DND-41 (cell line): ENCODE data around the gene ASIC1.

Experiments
- ATAC-seq: fragments of 200-7000 bp; cut with Tn5 transposase; 3 replicates; pipeline ENCODE4 v1.9.1; 2021; ENCODE audit warnings: low read depth; ENCODE audit not compliant: insufficient read depth
- DNase-seq: peaks from one replicate; pipeline ENCODE4 v3.0.0-alpha.2; 2020
- H2AFZ ChIP-seq: 2 replicates; pipeline ENCODE4 v1.6.0; 2012; ENCODE audit warnings: low read depth, low read length
- H3K27ac ChIP-seq: 2 replicates; pipeline ENCODE4 v1.5.1; 2012; ENCODE audit warnings: low read length, inconsistent platforms
- H3K27me3 ChIP-seq: fragments of 200-600 bp; sonication (generic); 2 replicates; pipeline ENCODE4 v1.6.0; 2012; ENCODE audit warnings: low read length, mild to moderate bottlenecking, inconsistent platforms; ENCODE audit not compliant: insufficient read depth, poor library complexity
- H3K36me3 ChIP-seq: 2 replicates; pipeline ENCODE4 v1.5.1; 2012; ENCODE audit warnings: low read length, inconsistent platforms; ENCODE audit not compliant: insufficient read depth
- H3K4me1 ChIP-seq: 2 replicates; pipeline ENCODE4 v1.5.1; 2012; ENCODE audit warnings: mild to moderate bottlenecking, low read length; ENCODE audit not compliant: insufficient read depth
- H3K4me2 ChIP-seq: 2 replicates; pipeline ENCODE4 v1.6.0; 2012; ENCODE audit warnings: mild to moderate bottlenecking, moderate library complexity, low read length, inconsistent platforms; ENCODE audit not compliant: insufficient read depth
- H3K4me3 ChIP-seq, 2 experiments: fragments of 200-600 bp in 1 of 2; shearing (Covaris generic) in 1 of 2; 2 replicates each; pipeline ENCODE4 v1.5.1; 2012 to 2016; ENCODE audit warnings: inconsistent platforms in 2 of 2, low read length in 2 of 2, mild to moderate bottlenecking in 2 of 2, low read depth in 1 of 2, moderate library complexity in 1 of 2
- H3K79me2 ChIP-seq: 2 replicates; pipeline ENCODE4 v1.6.0; 2012; ENCODE audit warnings: low read length, inconsistent platforms; ENCODE audit not compliant: insufficient read depth
- H3K9ac ChIP-seq: 2 replicates; pipeline ENCODE4 v1.6.0; 2012; ENCODE audit warnings: low read depth, mild to moderate bottlenecking, inconsistent platforms, low read length, moderate library complexity
- H3K9me3 ChIP-seq: 2 replicates; pipeline ENCODE4 v1.5.1; 2012; ENCODE audit warnings: low read length, moderate library complexity, mild to moderate bottlenecking, inconsistent platforms; ENCODE audit not compliant: insufficient read depth, severe bottlenecking
- H4K20me1 ChIP-seq: 2 replicates; pipeline ENCODE4 v1.6.0; 2012; ENCODE audit warnings: low read length; ENCODE audit not compliant: insufficient read depth
- EZH2 ChIP-seq: IDR thresholded peaks from 3 replicates; pipeline ENCODE4 v1.6.1; 2012; ENCODE audit warnings: borderline replicate concordance, low read depth, mild to moderate bottlenecking, moderate library complexity, low read length, inconsistent platforms; ENCODE audit not compliant: severe bottlenecking
- TF ChIP-seq, protein P1 (sequence below): IDR thresholded peaks from 2 replicates; pipeline ENCODE4 v1.5.1; 2012; ENCODE audit warnings: borderline replicate concordance, low read length, moderate library complexity, mild to moderate bottlenecking; ENCODE audit not compliant: poor library complexity, severe bottlenecking; ENCODE audit errors: extremely low read depth

The ASIC1 gene

DNA sequence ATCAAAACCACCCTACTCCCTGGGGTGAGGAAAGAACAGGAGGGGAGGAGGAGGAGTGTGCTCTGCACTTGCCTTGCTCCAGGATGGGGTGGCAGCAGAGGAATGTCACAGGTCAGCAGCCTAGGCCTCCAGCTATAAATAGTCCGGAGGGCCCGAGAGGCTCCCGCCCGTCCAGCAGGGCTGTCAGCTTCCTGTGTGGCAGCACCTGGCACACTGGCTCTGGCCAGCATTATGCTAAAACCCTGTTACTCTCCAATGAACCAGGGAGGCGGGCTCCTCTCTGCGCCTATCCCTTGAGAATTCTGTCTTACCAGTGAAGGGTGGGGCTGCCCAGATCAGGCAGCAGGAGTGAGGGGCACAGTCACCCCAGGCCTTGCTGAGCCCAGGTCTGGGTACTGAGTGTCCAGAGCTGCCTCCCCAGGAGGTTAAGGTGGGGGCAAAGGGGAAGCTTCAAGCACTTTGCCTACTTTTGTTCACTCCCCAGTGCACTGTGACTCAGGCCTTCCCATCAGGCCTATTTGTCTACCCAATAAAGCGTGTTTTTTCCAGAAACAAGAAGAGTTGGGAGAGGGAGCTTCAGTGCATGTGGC, 53.5 kb downstream of the ASIC1 start:
- H3K27ac ChIP-seq: no peak overlapping the region
- no peaks in the 10 kb centered on the region for H3K27me3 ChIP-seq
- peak overlapping the region; percentile 42 for H3K9ac ChIP-seq
- DNase-seq (no peak), ATAC-seq (no peak)
- H3K4me2 ChIP-seq: peak overlapping the region; percentile 80
- H2AFZ ChIP-seq: peak overlapping the region; percentile 80
- H3K36me3 ChIP-seq: peaks cover 8% of the 10 kb centered on the region
- H3K9me3 ChIP-seq: no peaks in the 10 kb centered on the region
- H3K79me2 ChIP-seq: peaks cover 36% of the 10 kb centered on the region
- TF ChIP-seq, protein P1, sequence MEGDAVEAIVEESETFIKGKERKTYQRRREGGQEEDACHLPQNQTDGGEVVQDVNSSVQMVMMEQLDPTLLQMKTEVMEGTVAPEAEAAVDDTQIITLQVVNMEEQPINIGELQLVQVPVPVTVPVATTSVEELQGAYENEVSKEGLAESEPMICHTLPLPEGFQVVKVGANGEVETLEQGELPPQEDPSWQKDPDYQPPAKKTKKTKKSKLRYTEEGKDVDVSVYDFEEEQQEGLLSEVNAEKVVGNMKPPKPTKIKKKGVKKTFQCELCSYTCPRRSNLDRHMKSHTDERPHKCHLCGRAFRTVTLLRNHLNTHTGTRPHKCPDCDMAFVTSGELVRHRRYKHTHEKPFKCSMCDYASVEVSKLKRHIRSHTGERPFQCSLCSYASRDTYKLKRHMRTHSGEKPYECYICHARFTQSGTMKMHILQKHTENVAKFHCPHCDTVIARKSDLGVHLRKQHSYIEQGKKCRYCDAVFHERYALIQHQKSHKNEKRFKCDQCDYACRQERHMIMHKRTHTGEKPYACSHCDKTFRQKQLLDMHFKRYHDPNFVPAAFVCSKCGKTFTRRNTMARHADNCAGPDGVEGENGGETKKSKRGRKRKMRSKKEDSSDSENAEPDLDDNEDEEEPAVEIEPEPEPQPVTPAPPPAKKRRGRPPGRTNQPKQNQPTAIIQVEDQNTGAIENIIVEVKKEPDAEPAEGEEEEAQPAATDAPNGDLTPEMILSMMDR: no peak
- TF ChIP-seq EZH2: no peak
- H3K4me3 ChIP-seq: peak overlapping the region in 1 of 2 experiments; percentile 57; a peak in 1 of 4 replicates
- H4K20me1 ChIP-seq: peaks cover 2% of the 10 kb centered on the region
- H3K4me1 ChIP-seq: peaks cover 33% of the 10 kb centered on the region

DNA sequence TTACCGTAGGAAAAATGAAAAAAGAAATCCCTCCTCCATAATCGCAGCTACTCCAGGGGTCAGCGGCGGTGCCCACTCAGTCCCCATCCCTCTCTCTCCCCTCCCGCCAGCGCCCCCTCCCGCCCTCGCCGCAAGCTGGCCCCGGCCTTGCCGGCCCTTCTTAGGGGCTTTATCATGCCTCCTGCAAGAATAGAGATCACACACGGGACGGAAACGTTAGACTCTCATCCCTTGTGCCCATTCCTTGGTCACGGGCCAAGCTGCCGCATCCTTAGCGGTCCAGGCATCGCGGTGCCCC, 53.9 kb downstream of the ASIC1 start:
- peak overlapping the region; percentile 42 for H3K9ac ChIP-seq
- H3K36me3 ChIP-seq: peaks cover 13% of the 10 kb centered on the region
- H3K79me2 ChIP-seq: peaks cover 41% of the 10 kb centered on the region
- no peaks in the 10 kb centered on the region for H3K9me3 ChIP-seq
- peak overlapping the region in 1 of 2 experiments; percentile 57; a peak in 2 of 4 replicates for H3K4me3 ChIP-seq
- TF ChIP-seq EZH2: no peak
- TF ChIP-seq, protein P1: no peak
- H3K27ac ChIP-seq: 0 out of 2 replicates have a peak overlapping the region, but pooled peaks have one; percentile 48
- no peaks in the 10 kb centered on the region for H3K27me3 ChIP-seq
- H4K20me1 ChIP-seq: peaks cover 2% of the 10 kb centered on the region
- H3K4me2 ChIP-seq: peak overlapping the region; percentile 80
- no peak for DNase-seq
- peaks cover 33% of the 10 kb centered on the region for H3K4me1 ChIP-seq
- ATAC-seq: no peak
- H2AFZ ChIP-seq: peak overlapping the region; percentile 80

DNA sequence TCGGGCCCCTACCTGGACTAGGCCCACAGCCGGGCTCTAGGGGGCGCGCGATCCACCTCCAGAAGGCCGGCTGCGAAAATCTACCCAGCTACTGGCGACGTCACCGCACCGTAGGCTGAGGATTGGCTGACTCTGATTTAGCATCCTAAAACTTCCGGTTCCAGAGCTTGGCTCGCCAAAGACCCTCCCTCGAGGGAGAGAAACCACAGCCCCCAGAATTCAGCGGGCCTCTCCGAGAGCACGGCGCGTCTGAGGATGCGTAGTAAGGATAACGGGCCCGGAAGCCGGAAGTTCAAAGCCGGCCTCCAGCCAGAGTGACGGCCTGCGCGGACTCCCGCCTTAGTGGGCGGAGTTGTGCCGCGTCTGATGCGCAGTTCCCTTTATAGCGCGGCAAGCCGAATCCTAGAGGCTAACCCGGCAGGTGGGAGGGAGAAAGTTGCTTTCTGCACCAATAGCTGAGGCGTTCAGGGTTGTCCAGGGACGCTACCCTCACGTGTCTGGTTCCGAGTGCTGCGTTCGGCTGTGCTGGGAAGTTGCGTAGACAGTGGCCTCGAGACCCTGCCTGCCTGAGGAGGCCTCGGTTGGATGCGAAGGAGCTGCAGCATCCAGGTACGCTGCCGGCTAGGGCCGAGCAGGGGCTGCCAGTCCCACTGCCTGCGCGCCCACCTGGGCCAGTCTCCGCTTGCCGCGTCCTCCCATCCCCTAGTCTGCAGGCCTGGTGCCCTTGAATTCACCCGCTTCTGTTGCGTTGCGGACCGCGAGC, 54.5 kb downstream of the ASIC1 start, which contains the start of gene COX14:
Gene COX14, plus strand, starts transcription at position 544 of the 763 bp plus-strand sequence. CDS start 7,808 bp downstream, outside the sequence.
- H3K36me3 ChIP-seq: peaks cover 18% of the 10 kb centered on the region
- H3K27me3 ChIP-seq: no peaks in the 10 kb centered on the region
- peak within 1 kb of the TSS; percentile 89 for H2AFZ ChIP-seq
- TF ChIP-seq EZH2: no peak
- TF ChIP-seq, protein P1: peak; percentile 97
- H3K9me3 ChIP-seq: no peaks in the 10 kb centered on the region
- peak; percentile 88 for ATAC-seq
- H3K27ac ChIP-seq: peak within 1 kb of the TSS; percentile 86
- peak within 1 kb of the TSS; percentile 92 to 98 for H3K4me3 ChIP-seq
- H4K20me1 ChIP-seq: peaks cover 2% of the 10 kb centered on the region
- peaks cover 46% of the 10 kb centered on the region for H3K79me2 ChIP-seq
- DNase-seq: peak; percentile 99
- H3K4me2 ChIP-seq: peak within 1 kb of the TSS; percentile 85
- H3K9ac ChIP-seq: peak within 1 kb of the TSS; percentile 70
- peaks cover 33% of the 10 kb centered on the region for H3K4me1 ChIP-seq
